Hepatic stellate cell (primary cell): ENCODE measurements around the gene CEP170.

ENCODE experiments used
- DNase-seq: peaks from one replicate; pipeline ENCODE4 v3.0.0; 2011; ENCODE audit warnings: low spot score

The CEP170 gene

GRCh38 chr1:243267914-243268653, 13.0 kb upstream of the CEP170 start:
- DNase-seq: peak; percentile 58

- no peak for DNase-seq
Observed at GRCh38 chr1:243267471-243267880, 12.4 kb upstream of the CEP170 start.

GRCh38 chr1:243266231-243266630, 11.2 kb upstream of the CEP170 start:
- DNase-seq: no peak

GRCh38 chr1:243264717-243265116, 9.6 kb upstream of the CEP170 start:
- no peak for DNase-seq

GRCh38 chr1:243261390-243261789, 6.3 kb upstream of the CEP170 start:
- DNase-seq: no peak

GRCh38 chr1:243260221-243260880, 5.3 kb upstream of the CEP170 start:
- DNase-seq: no peak

GRCh38 chr1:243258731-243259130, 3.6 kb upstream of the CEP170 start:
- no peak for DNase-seq

- DNase-seq: no peak
Observed at GRCh38 chr1:243257189-243257588, 2.1 kb upstream of the CEP170 start.

- DNase-seq: no peak
Observed at GRCh38 chr1:243256590-243256989, 1.5 kb upstream of the CEP170 start.

GRCh38 chr1:243255791-243256512, 871 bp upstream of the CEP170 start, which contains the start of gene SDCCAG8:
Gene SDCCAG8, plus strand, starts transcription at chr1:243256041. Its CDS starts 133 bp downstream, at chr1:243256174.
- DNase-seq: peak; percentile 95

- DNase-seq: peak; percentile 69
Observed at GRCh38 chr1:243254233-243254926, 701 bp downstream of the CEP170 start.

GRCh38 chr1:243253926-243254232, 1.2 kb downstream of the CEP170 start:
- DNase-seq: no peak

GRCh38 chr1:243253211-243253925, 1.7 kb downstream of the CEP170 start:
- no peak for DNase-seq

GRCh38 chr1:243251539-243251938, 3.5 kb downstream of the CEP170 start:
- no peak for DNase-seq

- DNase-seq: no peak
Observed at GRCh38 chr1:243250102-243250501, 5.0 kb downstream of the CEP170 start.

- no peak for DNase-seq
Observed at GRCh38 chr1:243249214-243249613, 5.9 kb downstream of the CEP170 start.

GRCh38 chr1:243247901-243248300, 7.2 kb downstream of the CEP170 start:
- no peak for DNase-seq

- DNase-seq: no peak
Observed at GRCh38 chr1:243246916-243247315, 8.2 kb downstream of the CEP170 start.

GRCh38 chr1:243244432-243244841, 10.6 kb downstream of the CEP170 start:
- no peak for DNase-seq

- DNase-seq: no peak
Observed at GRCh38 chr1:243236604-243237252, 18.4 kb downstream of the CEP170 start.

GRCh38 chr1:243234978-243235647, 20.0 kb downstream of the CEP170 start:
- DNase-seq: no peak
